Hepatocyte (in vitro differentiated cells): Measurements from ENCODE around the gene ATG3.

Experiments used
- EZH2 ChIP-seq: fragments of 200-600 bp; sonication (generic); IDR thresholded peaks from 2 replicates; pipeline ENCODE4 v1.6.1; 2016; ENCODE audit warnings: antibody characterized with exemption, mild to moderate bottlenecking, borderline replicate concordance
- EZH2phosphoT487 ChIP-seq: fragments of 200-600 bp; sonication (generic); IDR thresholded peaks from one replicate; pipeline ENCODE4 v1.6.1; 2018; ENCODE audit warnings: antibody characterized with exemption, mild to moderate bottlenecking, low read depth, moderate library complexity; ENCODE audit not compliant: unreplicated experiment, severe bottlenecking
- TF ChIP-seq, protein P1 (sequence below): fragments of 200-600 bp; sonication (generic); IDR thresholded peaks from 2 replicates; pipeline ENCODE4 v1.5.1; 2016; ENCODE audit warnings: antibody characterized with exemption, mild to moderate bottlenecking; ENCODE audit not compliant: poor library complexity

DNA sequence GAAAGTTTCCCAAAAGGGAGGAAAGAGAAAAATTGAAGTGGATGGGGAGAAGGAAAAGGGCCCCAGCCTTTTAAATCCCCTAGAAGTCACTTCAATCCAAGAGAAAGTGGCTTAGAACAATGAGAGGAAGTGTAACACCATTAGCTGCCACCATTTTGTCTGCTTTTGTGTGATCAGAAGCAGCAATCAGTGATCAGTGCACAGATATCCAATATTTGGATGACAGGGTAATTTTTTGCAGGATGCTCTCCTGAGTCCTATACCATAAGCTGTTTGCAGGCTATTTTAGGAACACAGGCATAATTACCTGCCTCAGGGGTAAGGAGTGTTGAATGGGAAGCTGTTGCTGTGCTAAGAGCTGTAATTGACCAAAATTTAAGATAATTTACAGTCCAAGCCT, 31.5 kb upstream of the ATG3 start:
- TF ChIP-seq, protein P1, sequence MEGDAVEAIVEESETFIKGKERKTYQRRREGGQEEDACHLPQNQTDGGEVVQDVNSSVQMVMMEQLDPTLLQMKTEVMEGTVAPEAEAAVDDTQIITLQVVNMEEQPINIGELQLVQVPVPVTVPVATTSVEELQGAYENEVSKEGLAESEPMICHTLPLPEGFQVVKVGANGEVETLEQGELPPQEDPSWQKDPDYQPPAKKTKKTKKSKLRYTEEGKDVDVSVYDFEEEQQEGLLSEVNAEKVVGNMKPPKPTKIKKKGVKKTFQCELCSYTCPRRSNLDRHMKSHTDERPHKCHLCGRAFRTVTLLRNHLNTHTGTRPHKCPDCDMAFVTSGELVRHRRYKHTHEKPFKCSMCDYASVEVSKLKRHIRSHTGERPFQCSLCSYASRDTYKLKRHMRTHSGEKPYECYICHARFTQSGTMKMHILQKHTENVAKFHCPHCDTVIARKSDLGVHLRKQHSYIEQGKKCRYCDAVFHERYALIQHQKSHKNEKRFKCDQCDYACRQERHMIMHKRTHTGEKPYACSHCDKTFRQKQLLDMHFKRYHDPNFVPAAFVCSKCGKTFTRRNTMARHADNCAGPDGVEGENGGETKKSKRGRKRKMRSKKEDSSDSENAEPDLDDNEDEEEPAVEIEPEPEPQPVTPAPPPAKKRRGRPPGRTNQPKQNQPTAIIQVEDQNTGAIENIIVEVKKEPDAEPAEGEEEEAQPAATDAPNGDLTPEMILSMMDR: no peak
- no peak for TF ChIP-seq EZH2phosphoT487
- TF ChIP-seq EZH2: no peak
